ENCODE data around the gene NRTN. TPM values are rescaled to one million over a fixed set of nuclear protein-coding genes. Genes with fewer than 3 reads are reported as not detected.

Gene NRTN
- total and polyA plus RNA-seq, 2 of the 13 experiments (the other 11 are each of a cell fraction or from before 2014, with no cell fraction given), result 4.1 to 5.3 TPM

DNA sequence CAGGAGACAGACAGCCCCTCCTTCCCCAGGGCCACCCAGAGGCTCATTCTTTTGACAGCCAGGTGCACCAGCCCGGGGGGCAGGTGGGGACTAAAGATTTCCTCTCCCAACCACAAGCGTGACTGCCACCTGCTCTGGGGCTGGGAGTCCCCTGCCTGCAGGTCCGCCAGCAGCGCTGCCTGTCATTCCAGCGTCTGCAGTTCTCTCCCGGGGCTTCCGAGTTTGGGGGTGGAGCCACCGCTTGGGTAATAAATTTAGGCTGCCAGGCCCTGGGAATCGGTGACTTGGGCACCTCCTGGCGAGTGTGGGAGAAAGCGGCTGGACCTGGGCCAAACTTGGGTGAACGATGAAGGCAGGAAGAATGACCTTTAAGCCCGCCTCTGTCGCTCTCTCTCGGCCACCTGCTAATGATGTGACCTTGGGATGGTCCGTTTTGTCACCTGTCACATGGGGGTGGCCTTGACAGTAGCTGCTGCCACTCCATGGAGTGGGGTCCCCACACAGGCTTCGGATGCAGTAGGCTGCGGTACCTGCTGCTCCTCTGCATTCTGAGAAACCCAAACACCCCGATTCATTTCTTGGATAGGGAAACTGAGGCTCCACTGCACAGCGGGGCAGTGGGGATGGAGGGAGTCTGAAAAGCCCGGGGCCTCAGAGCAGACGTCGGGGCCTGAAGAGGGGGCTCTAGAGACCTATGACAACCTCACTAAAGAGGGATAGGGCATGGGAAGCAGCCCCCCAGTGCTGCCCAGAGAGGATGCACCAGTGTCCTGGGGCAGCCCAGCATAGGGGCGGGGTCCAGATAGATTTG, 21.9 kb downstream of the NRTN start (continued):
- TF ChIP-seq NCOA5 (CRISPR knock-in tag; IDR thresholded peaks at IDR 0.05), result no peak
- no peak for TF ChIP-seq NFATC3 (CRISPR knock-in tag; IDR thresholded peaks at IDR 0.05)
- TF ChIP-seq, protein P1, sequence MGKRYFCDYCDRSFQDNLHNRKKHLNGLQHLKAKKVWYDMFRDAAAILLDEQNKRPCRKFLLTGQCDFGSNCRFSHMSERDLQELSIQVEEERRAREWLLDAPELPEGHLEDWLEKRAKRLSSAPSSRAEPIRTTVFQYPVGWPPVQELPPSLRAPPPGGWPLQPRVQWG (CRISPR knock-in tag; IDR thresholded peaks at IDR 0.05; ENCODE audit: borderline replicate concordance, low read depth), result no peak
- TF ChIP-seq, protein P2, sequence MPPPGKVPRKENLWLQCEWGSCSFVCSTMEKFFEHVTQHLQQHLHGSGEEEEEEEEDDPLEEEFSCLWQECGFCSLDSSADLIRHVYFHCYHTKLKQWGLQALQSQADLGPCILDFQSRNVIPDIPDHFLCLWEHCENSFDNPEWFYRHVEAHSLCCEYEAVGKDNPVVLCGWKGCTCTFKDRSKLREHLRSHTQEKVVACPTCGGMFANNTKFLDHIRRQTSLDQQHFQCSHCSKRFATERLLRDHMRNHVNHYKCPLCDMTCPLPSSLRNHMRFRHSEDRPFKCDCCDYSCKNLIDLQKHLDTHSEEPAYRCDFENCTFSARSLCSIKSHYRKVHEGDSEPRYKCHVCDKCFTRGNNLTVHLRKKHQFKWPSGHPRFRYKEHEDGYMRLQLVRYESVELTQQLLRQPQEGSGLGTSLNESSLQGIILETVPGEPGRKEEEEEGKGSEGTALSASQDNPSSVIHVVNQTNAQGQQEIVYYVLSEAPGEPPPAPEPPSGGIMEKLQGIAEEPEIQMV (CRISPR knock-in tag; IDR thresholded peaks at IDR 0.05; ENCODE audit: low read depth), result no peak
- TF ChIP-seq ZNF207 (IDR thresholded peaks at IDR 0.05; ENCODE audit: borderline replicate concordance), result no peak
- TF ChIP-seq TBX3 (IDR thresholded peaks at IDR 0.05; ENCODE audit: borderline replicate concordance), result peak; percentile 82
- no peak for TF ChIP-seq ZNF180 (CRISPR knock-in tag; IDR thresholded peaks at IDR 0.05; ENCODE audit: borderline replicate concordance, low read depth)
- no peak for TF ChIP-seq ZFP1 (CRISPR knock-in tag; IDR thresholded peaks at IDR 0.05)
- no peak for TF ChIP-seq ZBTB1 (CRISPR knock-in tag; IDR thresholded peaks at IDR 0.05; ENCODE audit: borderline replicate concordance)
- TF ChIP-seq HIVEP1 (CRISPR knock-in tag; IDR thresholded peaks at IDR 0.05), result no peak; the same call in 1 of the 2 replicates
- TF ChIP-seq TOPORS (CRISPR knock-in tag; IDR thresholded peaks at IDR 0.05), result no peak
- 0 out of 2 replicates have a peak, but pooled peaks have one; percentile 76 for TF ChIP-seq TGIF2 (CRISPR knock-in tag; IDR thresholded peaks at IDR 0.05)
- no peak for TF ChIP-seq ZKSCAN8 (CRISPR knock-in tag; IDR thresholded peaks at IDR 0.05; ENCODE audit: borderline replicate concordance)
- TF ChIP-seq, protein P3, sequence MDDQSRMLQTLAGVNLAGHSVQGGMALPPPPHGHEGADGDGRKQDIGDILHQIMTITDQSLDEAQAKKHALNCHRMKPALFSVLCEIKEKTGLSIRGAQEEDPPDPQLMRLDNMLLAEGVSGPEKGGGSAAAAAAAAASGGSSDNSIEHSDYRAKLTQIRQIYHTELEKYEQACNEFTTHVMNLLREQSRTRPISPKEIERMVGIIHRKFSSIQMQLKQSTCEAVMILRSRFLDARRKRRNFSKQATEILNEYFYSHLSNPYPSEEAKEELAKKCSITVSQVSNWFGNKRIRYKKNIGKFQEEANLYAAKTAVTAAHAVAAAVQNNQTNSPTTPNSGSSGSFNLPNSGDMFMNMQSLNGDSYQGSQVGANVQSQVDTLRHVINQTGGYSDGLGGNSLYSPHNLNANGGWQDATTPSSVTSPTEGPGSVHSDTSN (CRISPR knock-in tag; IDR thresholded peaks at IDR 0.05; ENCODE audit: borderline replicate concordance), result no peak
- no peak for TF ChIP-seq AHR (CRISPR knock-in tag; IDR thresholded peaks at IDR 0.05)
- TF ChIP-seq ZBTB21 (CRISPR knock-in tag; IDR thresholded peaks at IDR 0.05), result no peak
- TF ChIP-seq ZSCAN22 (CRISPR knock-in tag; IDR thresholded peaks at IDR 0.05), result no peak
- TF ChIP-seq, protein P4, sequence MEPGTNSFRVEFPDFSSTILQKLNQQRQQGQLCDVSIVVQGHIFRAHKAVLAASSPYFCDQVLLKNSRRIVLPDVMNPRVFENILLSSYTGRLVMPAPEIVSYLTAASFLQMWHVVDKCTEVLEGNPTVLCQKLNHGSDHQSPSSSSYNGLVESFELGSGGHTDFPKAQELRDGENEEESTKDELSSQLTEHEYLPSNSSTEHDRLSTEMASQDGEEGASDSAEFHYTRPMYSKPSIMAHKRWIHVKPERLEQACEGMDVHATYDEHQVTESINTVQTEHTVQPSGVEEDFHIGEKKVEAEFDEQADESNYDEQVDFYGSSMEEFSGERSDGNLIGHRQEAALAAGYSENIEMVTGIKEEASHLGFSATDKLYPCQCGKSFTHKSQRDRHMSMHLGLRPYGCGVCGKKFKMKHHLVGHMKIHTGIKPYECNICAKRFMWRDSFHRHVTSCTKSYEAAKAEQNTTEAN (CRISPR knock-in tag; conservative IDR thresholded peaks at IDR 0.05), result no peak
- no peak; the same call in 1 of the 2 replicates for TF ChIP-seq ZFX (CRISPR knock-in tag; IDR thresholded peaks at IDR 0.05; ENCODE audit: low read depth)
- TF ChIP-seq, protein P5, sequence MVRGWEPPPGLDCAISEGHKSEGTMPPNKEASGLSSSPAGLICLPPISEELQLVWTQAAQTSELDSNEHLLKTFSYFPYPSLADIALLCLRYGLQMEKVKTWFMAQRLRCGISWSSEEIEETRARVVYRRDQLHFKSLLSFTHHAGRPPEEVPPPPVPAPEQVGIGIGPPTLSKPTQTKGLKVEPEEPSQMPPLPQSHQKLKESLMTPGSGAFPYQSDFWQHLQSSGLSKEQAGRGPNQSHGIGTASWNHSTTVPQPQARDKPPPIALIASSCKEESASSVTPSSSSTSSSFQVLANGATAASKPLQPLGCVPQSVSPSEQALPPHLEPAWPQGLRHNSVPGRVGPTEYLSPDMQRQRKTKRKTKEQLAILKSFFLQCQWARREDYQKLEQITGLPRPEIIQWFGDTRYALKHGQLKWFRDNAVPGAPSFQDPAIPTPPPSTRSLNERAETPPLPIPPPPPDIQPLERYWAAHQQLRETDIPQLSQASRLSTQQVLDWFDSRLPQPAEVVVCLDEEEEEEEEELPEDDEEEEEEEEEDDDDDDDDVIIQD (CRISPR knock-in tag; IDR thresholded peaks at IDR 0.05; ENCODE audit: low read depth), result peak; percentile 69; the same call in 1 of the 2 replicates
